CD1c-positive myeloid dendritic cell (primary cell): ENCODE results near the gene TNFSF12.

Source experiments
- DNase-seq: peaks from one replicate; pipeline ENCODE4 v3.0.0-alpha.2; 2016; ENCODE audit errors: extremely low spot score

TNFSF12 gene

GRCh38 chr17:7548585-7549400 lies at the start of gene TNFSF12:
TSS of gene TNFSF12 (plus strand) at chr17:7549058. CDS start at chr17:7549154, 96 bp downstream.
- DNase-seq: peak; percentile 66

GRCh38 chr17:7499161-7499560 lies 49.7 kb upstream of the TNFSF12 start:
- DNase-seq: no peak

- DNase-seq: no peak
Measured at GRCh38 chr17:7501729-7502128, 47.1 kb upstream of the TNFSF12 start.

GRCh38 chr17:7502171-7502847 lies 46.5 kb upstream of the TNFSF12 start:
- no peak for DNase-seq

GRCh38 chr17:7502987-7503386 lies 45.9 kb upstream of the TNFSF12 start:
- no peak for DNase-seq

- no peak for DNase-seq
Measured at GRCh38 chr17:7503521-7503920, 45.3 kb upstream of the TNFSF12 start.

- DNase-seq: no peak
Measured at GRCh38 chr17:7508145-7508544, 40.7 kb upstream of the TNFSF12 start.

- no peak for DNase-seq
Measured at GRCh38 chr17:7508846-7509245, 40.0 kb upstream of the TNFSF12 start.

GRCh38 chr17:7509937-7510336 lies 38.9 kb upstream of the TNFSF12 start:
- no peak for DNase-seq

- no peak for DNase-seq
Measured at GRCh38 chr17:7511108-7511507, 37.8 kb upstream of the TNFSF12 start.

GRCh38 chr17:7512105-7512504 lies 36.8 kb upstream of the TNFSF12 start:
- DNase-seq: no peak

- peak; percentile 21 for DNase-seq
Measured at GRCh38 chr17:7512824-7513540, 35.9 kb upstream of the TNFSF12 start.

GRCh38 chr17:7513850-7514419 lies 34.9 kb upstream of the TNFSF12 start:
- peak; percentile 12 for DNase-seq

GRCh38 chr17:7515911-7516610 lies 32.8 kb upstream of the TNFSF12 start:
- DNase-seq: peak; percentile 64

GRCh38 chr17:7523033-7523432 lies 25.8 kb upstream of the TNFSF12 start:
- peak; percentile 63 for DNase-seq

GRCh38 chr17:7528842-7529241 lies 20.0 kb upstream of the TNFSF12 start:
- DNase-seq: no peak

- no peak for DNase-seq
Measured at GRCh38 chr17:7530023-7530900, 18.6 kb upstream of the TNFSF12 start.

GRCh38 chr17:7538050-7538449 lies 10.8 kb upstream of the TNFSF12 start:
- DNase-seq: no peak

- no peak for DNase-seq
Measured at GRCh38 chr17:7538891-7539545, 9.8 kb upstream of the TNFSF12 start.

- DNase-seq: no peak
Measured at GRCh38 chr17:7541074-7541621, 7.7 kb upstream of the TNFSF12 start.
